ENCODE data around the gene HPSE2. TPM values are rescaled to one million over a fixed set of nuclear protein-coding genes. Genes with fewer than 3 reads are reported as not detected.
A peak's percentile ranks its signal among the peaks of the same experiment; 100 is the strongest.
"Not testable (repeated sequence)": the region's sequence is repeated elsewhere in the genome, so short reads cannot be mapped to it uniquely, and the experiment has no call there.

The HPSE2 gene
- total RNA-seq, 1 donor: 5.6 TPM

- no peak overlapping the region for H3K4me3 ChIP-seq (ENCODE audit: low read depth, low read length)
- peak; percentile 69 for DNase-seq (ENCODE audit: low read depth)
- TF ChIP-seq CTCF (IDR thresholded peaks at IDR 0.05; ENCODE audit: insufficient read depth, low read depth, low read length): no peak
Measured at GRCh38 chr10:99008054-99008453, 227.6 kb downstream of the HPSE2 start.

DNA sequence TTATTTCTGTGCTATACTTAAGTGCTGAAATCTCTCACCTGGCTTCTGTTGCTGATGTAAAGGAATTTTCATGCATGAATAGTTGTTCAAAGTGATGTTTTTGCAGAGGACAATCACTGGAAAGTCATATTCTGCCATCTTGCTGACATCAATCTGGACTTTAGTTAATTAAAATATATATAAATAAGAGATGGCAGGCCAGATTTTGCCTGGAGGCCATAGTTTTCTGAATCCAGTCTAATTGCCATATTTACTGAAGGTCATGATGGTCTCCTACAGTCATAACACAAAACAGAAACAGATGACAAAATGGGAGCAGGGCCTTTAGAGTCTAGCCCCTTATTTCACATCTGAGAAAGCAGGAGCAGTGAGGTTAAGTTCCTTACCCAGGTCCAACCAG lies 228.2 kb downstream of the HPSE2 start:
- no peak overlapping the region for H3K4me3 ChIP-seq (ENCODE audit: low read depth, low read length)
- TF ChIP-seq CTCF (IDR thresholded peaks at IDR 0.05; ENCODE audit: insufficient read depth, low read depth, low read length): no peak
- no peak for DNase-seq (ENCODE audit: low read depth)

DNA sequence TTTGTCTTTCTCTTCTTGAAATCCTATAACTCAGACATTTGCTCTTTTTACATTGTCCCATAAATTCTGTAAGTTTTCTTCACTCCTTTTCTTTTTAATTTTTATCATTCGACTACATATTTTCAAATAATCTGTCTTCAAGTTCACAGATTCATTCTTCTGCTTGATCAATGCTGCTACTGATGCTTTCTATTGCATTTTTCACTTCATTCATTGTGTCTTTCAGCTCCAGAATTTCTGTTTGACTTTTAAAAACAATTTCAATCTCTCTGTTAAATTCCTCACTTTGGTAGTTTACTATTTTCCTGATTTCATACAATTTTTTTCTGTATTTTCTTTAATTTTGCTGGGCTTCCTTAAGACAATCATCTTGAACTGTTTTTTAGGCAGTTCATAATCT lies 230.4 kb downstream of the HPSE2 start:
- H3K4me3 ChIP-seq (ENCODE audit: low read depth, low read length): no peak overlapping the region
- TF ChIP-seq CTCF (IDR thresholded peaks at IDR 0.05; ENCODE audit: insufficient read depth, low read depth, low read length): no peak
- DNase-seq (ENCODE audit: low read depth): no peak

DNA sequence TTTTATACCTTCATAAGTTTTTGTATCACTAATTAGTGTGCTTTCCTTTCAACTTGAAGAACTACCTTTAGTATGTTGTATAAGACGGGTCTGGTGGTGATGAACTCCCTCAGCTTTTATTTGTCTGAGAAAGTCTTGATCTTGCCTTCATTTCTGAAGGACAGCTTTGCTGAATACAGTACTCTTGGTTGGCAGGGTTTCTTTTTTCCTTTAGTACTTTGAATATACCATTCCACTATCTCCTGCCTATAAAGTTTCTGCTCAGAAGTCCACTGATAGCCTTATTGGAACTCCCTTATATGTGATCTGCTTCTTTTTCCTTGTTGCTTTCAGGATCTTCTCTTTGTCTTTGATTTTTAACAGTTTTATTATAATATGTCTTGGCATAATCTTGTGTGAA lies 230.9 kb downstream of the HPSE2 start:
- TF ChIP-seq CTCF (IDR thresholded peaks at IDR 0.05; ENCODE audit: insufficient read depth, low read depth, low read length): no peak
- no peak overlapping the region for H3K4me3 ChIP-seq (ENCODE audit: low read depth, low read length)
- no peak for DNase-seq (ENCODE audit: low read depth)

- TF ChIP-seq CTCF (IDR thresholded peaks at IDR 0.05; ENCODE audit: insufficient read depth, low read depth, low read length): no peak
- no peak for DNase-seq (ENCODE audit: low read depth)
- H3K4me3 ChIP-seq (ENCODE audit: low read depth, low read length): no peak overlapping the region
Measured at GRCh38 chr10:99002392-99002791, 233.3 kb downstream of the HPSE2 start.

- no peak for DNase-seq (ENCODE audit: low read depth)
- TF ChIP-seq CTCF (IDR thresholded peaks at IDR 0.05; ENCODE audit: insufficient read depth, low read depth, low read length): no peak
- no peak overlapping the region for H3K4me3 ChIP-seq (ENCODE audit: low read depth, low read length)
Measured at GRCh38 chr10:98997596-98997995, 238.1 kb downstream of the HPSE2 start.

- no peak for TF ChIP-seq CTCF (IDR thresholded peaks at IDR 0.05; ENCODE audit: insufficient read depth, low read depth, low read length)
- H3K4me3 ChIP-seq (ENCODE audit: low read depth, low read length): no peak overlapping the region
- no peak for DNase-seq (ENCODE audit: low read depth)
Measured at GRCh38 chr10:98994030-98994429, 241.6 kb downstream of the HPSE2 start.

DNA sequence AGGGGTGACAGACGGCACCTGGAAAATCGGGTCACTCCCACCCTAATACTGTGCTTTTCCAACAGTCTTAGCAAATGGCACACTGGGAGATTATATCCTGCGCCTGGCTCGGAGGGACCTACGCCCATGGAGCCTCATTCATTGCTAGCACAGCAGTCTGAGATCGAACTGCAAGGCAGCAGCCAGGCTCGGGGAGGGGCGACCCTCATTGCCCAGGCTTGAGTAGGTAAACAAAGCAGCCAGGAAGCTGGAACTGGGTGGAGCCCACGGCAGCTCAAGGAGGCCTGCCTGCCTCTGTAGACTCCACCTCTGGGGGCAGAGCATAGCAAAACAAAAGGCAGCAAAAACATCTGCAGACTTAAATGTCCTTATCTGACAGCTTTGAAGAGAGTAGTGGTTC lies 251.9 kb downstream of the HPSE2 start:
- not testable (repeated sequence) for DNase-seq (ENCODE audit: low read depth)

More for the DNA sequence above, 251.9 kb downstream of the HPSE2 start:
- not testable (repeated sequence) for H3K4me3 ChIP-seq (ENCODE audit: low read depth, low read length)
